ENCODE results near the gene CENPO. TPM values are rescaled to one million over a fixed set of nuclear protein-coding genes. Genes with fewer than 3 reads are reported as not detected.

Gene CENPO
- total and polyA plus RNA-seq, 2 experiments from 2014 or later = 13.2 to 13.3 TPM

GRCh38 chr2:24820175-24820513 is 26.9 kb downstream of the CENPO start:
- H4K20me1 ChIP-seq (ENCODE audit: insufficient read depth) = no peaks in the 10 kb centered on the region
- no peak for DNase-seq
- H2AFZ ChIP-seq = no peak overlapping the region
- H3K4me1 ChIP-seq (ENCODE audit: insufficient read depth) = peaks cover 13% of the 10 kb centered on the region
- no peaks in the 10 kb centered on the region for H3K9me2 ChIP-seq (ENCODE audit: insufficient read depth)
- TF ChIP-seq EZH2 (IDR thresholded peaks at IDR 0.05; ENCODE audit: insufficient read depth, poor library complexity, severe bottlenecking) = no peak
- no peak for TF ChIP-seq EZH2phosphoT487 (IDR thresholded peaks at IDR 0.05; ENCODE audit: insufficient read depth, low read depth)
- no peak overlapping the region for H3K9ac ChIP-seq
- peaks cover 7% of the 10 kb centered on the region for H3K79me2 ChIP-seq (ENCODE audit: insufficient read depth)
- no peak overlapping the region for H3K4me3 ChIP-seq
- no peaks in the 10 kb centered on the region for H3K36me3 ChIP-seq (ENCODE audit: low read depth)
- in situ Hi-C loops (cut with MboI) = loop anchor here (10.0 kb wide), 1 partner anchor 415 kb away; no protein-coding TSS in a partner anchor
- H3K27ac ChIP-seq = no peak overlapping the region
- no peaks in the 10 kb centered on the region for H3K9me3 ChIP-seq (ENCODE audit: low read depth)
- H3K27me3 ChIP-seq (replicated peaks; ENCODE audit: insufficient read depth) = no peaks in the 10 kb centered on the region
- no peak overlapping the region for H3K4me2 ChIP-seq (ENCODE audit: unreplicated experiment)
- H3F3A ChIP-seq (ENCODE audit: insufficient read depth) = no peaks in the 10 kb centered on the region
- WGBS, 2 experiments (ENCODE audit: low coverage in 1 of 2, low lambda C conversion rate in 2 of 2, missing lambda C conversion rate in 2 of 2) = 81 to 82% methylated on average over 5 to 7 of the region's 7 CpGs

GRCh38 chr2:24820598-24821432 is 27.6 kb downstream of the CENPO start:
- 92 to 94% methylated on average over 17 of the region's 17 CpGs for WGBS, 2 experiments (ENCODE audit: low coverage in 1 of 2, low lambda C conversion rate in 2 of 2, missing lambda C conversion rate in 2 of 2)
- Histone ChIP-seq H3K4me3 (no peak overlapping the region), H2AFZ (no peak overlapping the region), H3K9me2 (ENCODE audit: insufficient read depth) (no peaks in the 10 kb centered on the region), H3K9me3 (ENCODE audit: low read depth) (no peaks in the 10 kb centered on the region), H3K4me2 (ENCODE audit: unreplicated experiment) (no peak overlapping the region), H4K20me1 (ENCODE audit: insufficient read depth) (no peaks in the 10 kb centered on the region), H3K36me3 (ENCODE audit: low read depth) (no peaks in the 10 kb centered on the region), H3K27ac (no peak overlapping the region), H3K4me1 (ENCODE audit: insufficient read depth) (peaks cover 13% of the 10 kb centered on the region), H3K27me3 (replicated peaks; ENCODE audit: insufficient read depth) (no peaks in the 10 kb centered on the region), H3K9ac (no peak overlapping the region), H3F3A (ENCODE audit: insufficient read depth) (no peaks in the 10 kb centered on the region), H3K79me2 (ENCODE audit: insufficient read depth) (peaks cover 2% of the 10 kb centered on the region)
- no peak for TF ChIP-seq EZH2phosphoT487 (IDR thresholded peaks at IDR 0.05; ENCODE audit: insufficient read depth, low read depth)
- no peak for TF ChIP-seq EZH2 (IDR thresholded peaks at IDR 0.05; ENCODE audit: insufficient read depth, poor library complexity, severe bottlenecking)
- DNase-seq = no peak
- in situ Hi-C loops (cut with MboI) = loop anchor here (10.0 kb wide), 1 partner anchor 416 kb away; no protein-coding TSS in a partner anchor

GRCh38 chr2:24821433-24821891 is 28.2 kb downstream of the CENPO start:
- Histone ChIP-seq H3K36me3 (ENCODE audit: low read depth) (no peaks in the 10 kb centered on the region), H3K27me3 (replicated peaks; ENCODE audit: insufficient read depth) (no peaks in the 10 kb centered on the region), H3F3A (ENCODE audit: insufficient read depth) (no peaks in the 10 kb centered on the region), H2AFZ (no peak overlapping the region), H3K4me1 (ENCODE audit: insufficient read depth) (peaks cover 11% of the 10 kb centered on the region), H4K20me1 (ENCODE audit: insufficient read depth) (no peaks in the 10 kb centered on the region), H3K27ac (no peak overlapping the region), H3K79me2 (ENCODE audit: insufficient read depth) (no peaks in the 10 kb centered on the region), H3K4me3 (no peak overlapping the region), H3K9me3 (ENCODE audit: low read depth) (no peaks in the 10 kb centered on the region), H3K4me2 (ENCODE audit: unreplicated experiment) (no peak overlapping the region), H3K9ac (no peak overlapping the region), H3K9me2 (ENCODE audit: insufficient read depth) (no peaks in the 10 kb centered on the region)
- TF ChIP-seq EZH2phosphoT487 (IDR thresholded peaks at IDR 0.05; ENCODE audit: insufficient read depth, low read depth) (no peak), EZH2 (IDR thresholded peaks at IDR 0.05; ENCODE audit: insufficient read depth, poor library complexity, severe bottlenecking) (no peak)
- WGBS, 2 experiments (ENCODE audit: low coverage in 1 of 2, low lambda C conversion rate in 2 of 2, missing lambda C conversion rate in 2 of 2) = 87 to 90% methylated on average over 15 of the region's 15 CpGs
- in situ Hi-C loops (cut with MboI) = loop anchor here (10.0 kb wide), 1 partner anchor 417 kb away; no protein-coding TSS in a partner anchor
- no peak for DNase-seq

GRCh38 chr2:24822049-24822706 is 29.0 kb downstream of the CENPO start:
- in situ Hi-C loops (cut with MboI) = loop anchor here (10.0 kb wide), 1 partner anchor 417 kb away; no protein-coding TSS in a partner anchor
- no peak overlapping the region for H3K4me2 ChIP-seq (ENCODE audit: unreplicated experiment)
- no peaks in the 10 kb centered on the region for H3F3A ChIP-seq (ENCODE audit: insufficient read depth)
- no peaks in the 10 kb centered on the region for H3K9me3 ChIP-seq (ENCODE audit: low read depth)
- DNase-seq = no peak
- no peak overlapping the region for H2AFZ ChIP-seq
- H3K79me2 ChIP-seq (ENCODE audit: insufficient read depth) = no peaks in the 10 kb centered on the region
- H3K27ac ChIP-seq = no peak overlapping the region
- H3K4me1 ChIP-seq (ENCODE audit: insufficient read depth) = peaks cover 4% of the 10 kb centered on the region
- no peaks in the 10 kb centered on the region for H3K36me3 ChIP-seq (ENCODE audit: low read depth)
- TF ChIP-seq EZH2phosphoT487 (IDR thresholded peaks at IDR 0.05; ENCODE audit: insufficient read depth, low read depth) = no peak
- TF ChIP-seq EZH2 (IDR thresholded peaks at IDR 0.05; ENCODE audit: insufficient read depth, poor library complexity, severe bottlenecking) = no peak
- H3K9me2 ChIP-seq (ENCODE audit: insufficient read depth) = no peaks in the 10 kb centered on the region
- H3K9ac ChIP-seq = no peak overlapping the region
- H4K20me1 ChIP-seq (ENCODE audit: insufficient read depth) = no peaks in the 10 kb centered on the region
- H3K27me3 ChIP-seq (replicated peaks; ENCODE audit: insufficient read depth) = no peaks in the 10 kb centered on the region
- WGBS, 2 experiments (ENCODE audit: low coverage in 1 of 2, low lambda C conversion rate in 2 of 2, missing lambda C conversion rate in 2 of 2) = 88 to 89% methylated on average over 7 of the region's 7 CpGs
- H3K4me3 ChIP-seq = no peak overlapping the region

Data from GM23248 (cell line).